ENCODE data around the gene COPA. TPM values are rescaled to one million over a fixed set of nuclear protein-coding genes. Genes with fewer than 3 reads are reported as not detected.

COPA gene
- total RNA-seq, 1 experiment from 2014 or later, result 118 TPM

DNA sequence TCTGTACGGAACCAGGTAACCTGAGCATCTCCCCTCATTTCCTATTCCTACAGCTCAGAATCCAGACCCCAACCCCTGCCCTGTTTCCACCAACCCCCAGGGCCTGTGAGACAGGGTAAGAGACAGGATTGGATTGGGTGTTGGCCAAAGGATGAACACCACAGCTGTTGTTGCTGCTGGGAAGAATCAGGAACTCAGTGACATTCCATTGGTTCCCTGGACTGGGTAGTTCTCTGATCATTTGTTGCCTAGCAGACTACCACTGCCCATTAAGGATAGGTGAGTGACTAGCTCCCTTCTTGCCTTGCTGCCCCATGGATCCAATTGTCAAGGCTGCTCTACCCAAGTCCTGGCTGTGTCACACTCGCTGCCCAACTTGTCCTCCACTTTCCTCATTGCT is 10.2 kb upstream of the COPA start:
- DNase-seq (ENCODE audit: low read depth, low spot score) (no peak), ATAC-seq (0 out of 2 replicates have a peak, but pooled peaks have one; percentile 56)
- POLR2A ChIA-PET, result no interaction called here
- H3K36me3 ChIP-seq (ENCODE audit: control insufficient read depth, insufficient read depth, low read length), result peaks cover 15% of the 10 kb centered on the region
- no peak overlapping the region for H3K27ac ChIP-seq (ENCODE audit: low read length)
- H3K9me3 ChIP-seq (ENCODE audit: control insufficient read depth, insufficient read depth, low read depth, low read length), result no peaks in the 10 kb centered on the region
- H3K4me1 ChIP-seq (ENCODE audit: control insufficient read depth, insufficient read depth, low read length), result no peaks in the 10 kb centered on the region
- H3K4me3 ChIP-seq (ENCODE audit: low read depth in 2 of 2, low read length in 2 of 2), result no peak overlapping the region
- in situ Hi-C loops (cut with HindIII; ENCODE audit: low pct_unique_long_range_greater_than_20kb, low sequenced_read_pairs) (no loop called here), intact Hi-C loops (cut with micrococcal nuclease; ENCODE audit: unreplicated experiment) (no loop called here)
- no TSS peak for BruUV-seq (replicated peaks)
- CTCF ChIA-PET, result no interaction called here
- TF ChIP-seq POLR2AphosphoS5 (IDR thresholded peaks at IDR 0.05; ENCODE audit: low read depth, low read length) (no peak), SIN3A (IDR thresholded peaks at IDR 0.05; ENCODE audit: borderline replicate concordance, insufficient read depth, low read depth, low read length) (no peak), TCF7L2 (IDR thresholded peaks at IDR 0.05; ENCODE audit: low read depth, low read length) (no peak), REST (IDR thresholded peaks at IDR 0.05; ENCODE audit: insufficient read depth in 1 of 2, low read depth in 2 of 2, low read length in 1 of 2) (no peak), CTCF (IDR thresholded peaks at IDR 0.05) (no peak)
- no peaks in the 10 kb centered on the region for H3K27me3 ChIP-seq (ENCODE audit: control insufficient read depth, insufficient read depth, low read length)

DNA sequence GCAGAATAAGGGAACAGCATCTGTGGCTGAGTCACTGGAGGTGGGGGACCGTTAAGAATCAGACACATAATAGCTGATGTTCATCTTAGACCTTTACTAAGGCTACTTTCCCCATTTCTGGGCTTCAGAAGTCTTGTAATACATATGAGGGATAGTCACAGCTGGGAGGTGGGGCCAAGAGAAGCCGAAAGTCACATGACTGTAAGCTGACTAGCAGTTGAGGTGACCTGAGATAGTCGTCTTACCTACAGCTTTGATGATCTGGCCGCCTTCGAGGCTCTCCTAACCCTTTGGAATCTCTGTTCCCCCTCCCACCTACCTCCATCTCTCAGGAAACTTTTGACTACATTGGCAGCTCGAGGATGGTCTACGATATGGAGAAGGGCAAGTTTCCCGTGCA is 9.5 kb upstream of the COPA start:
- Histone ChIP-seq H3K4me1 (ENCODE audit: control insufficient read depth, insufficient read depth, low read length) (no peaks in the 10 kb centered on the region), H3K4me3 (ENCODE audit: low read depth in 2 of 2, low read length in 2 of 2) (no peak overlapping the region), H3K36me3 (ENCODE audit: control insufficient read depth, insufficient read depth, low read length) (peaks cover 15% of the 10 kb centered on the region), H3K27me3 (ENCODE audit: control insufficient read depth, insufficient read depth, low read length) (no peaks in the 10 kb centered on the region), H3K9me3 (ENCODE audit: control insufficient read depth, insufficient read depth, low read depth, low read length) (no peaks in the 10 kb centered on the region), H3K27ac (ENCODE audit: low read length) (no peak overlapping the region)
- POLR2A ChIA-PET, result no interaction called here
- no TSS peak for BruUV-seq (replicated peaks)
- no peak for TF ChIP-seq REST (IDR thresholded peaks at IDR 0.05; ENCODE audit: insufficient read depth in 1 of 2, low read depth in 2 of 2, low read length in 1 of 2)
- no peak for TF ChIP-seq SIN3A (IDR thresholded peaks at IDR 0.05; ENCODE audit: borderline replicate concordance, insufficient read depth, low read depth, low read length)
- no peak for TF ChIP-seq TCF7L2 (IDR thresholded peaks at IDR 0.05; ENCODE audit: low read depth, low read length)
- no peak for TF ChIP-seq CTCF (IDR thresholded peaks at IDR 0.05)
- TF ChIP-seq POLR2AphosphoS5 (IDR thresholded peaks at IDR 0.05; ENCODE audit: low read depth, low read length), result no peak
- in situ Hi-C loops (cut with HindIII; ENCODE audit: low pct_unique_long_range_greater_than_20kb, low sequenced_read_pairs) (no loop called here), intact Hi-C loops (cut with micrococcal nuclease; ENCODE audit: unreplicated experiment) (no loop called here)
- no peak for ATAC-seq
- DNase-seq (ENCODE audit: low read depth, low spot score), result no peak
- CTCF ChIA-PET, result no interaction called here

Data from Panc1 (cell line).